ENCODE measurements around the gene GLB1L2. TPM values are rescaled to one million over a fixed set of nuclear protein-coding genes. Genes with fewer than 3 reads are reported as not detected.

The GLB1L2 gene
- total and polyA plus RNA-seq, 7 donors = 4.2 to 108 (median 30.8) TPM

DNA sequence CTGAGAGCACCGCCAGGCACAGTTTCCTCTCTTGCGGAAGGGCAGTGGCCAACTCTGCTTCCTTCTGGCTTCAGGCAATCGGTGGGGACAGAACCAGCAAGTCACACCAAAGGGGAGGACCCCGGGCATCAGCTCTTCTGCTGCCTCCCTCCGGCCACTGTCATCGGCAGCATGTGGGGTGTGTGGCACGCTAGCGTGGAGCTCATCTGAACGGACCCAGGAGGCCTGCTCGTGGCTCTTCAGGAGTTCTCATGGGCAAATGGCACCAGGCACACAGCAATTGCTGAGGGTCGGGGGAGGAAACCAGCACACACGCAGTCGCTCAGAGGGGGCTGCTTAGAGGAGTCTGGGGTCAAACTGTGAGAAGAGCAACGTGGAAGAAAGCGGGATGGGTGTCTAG lies 53.4 kb downstream of the GLB1L2 start:
- H3K4me3 ChIP-seq = no peak overlapping the region
- H3K9me3 ChIP-seq = no peaks in the 10 kb centered on the region
- H3K27ac ChIP-seq = no peak overlapping the region
- H3K4me1 ChIP-seq = no peaks in the 10 kb centered on the region
- no peak for DNase-seq
- 90 to 91% methylated on average over 15 of the region's 15 CpGs for WGBS, 2 donors
- intact Hi-C loops (cut with DNase I) = no loop called here
- peaks cover 0 to 43% (median 0%) of the 10 kb centered on the region in 3 donors for H3K27me3 ChIP-seq
- TF ChIP-seq POLR2A (IDR thresholded peaks at IDR 0.05) (no peak), EP300 (IDR thresholded peaks at IDR 0.05) (no peak), POLR2AphosphoS5 (IDR thresholded peaks at IDR 0.05) (no peak)
- TF ChIP-seq, protein P1, sequence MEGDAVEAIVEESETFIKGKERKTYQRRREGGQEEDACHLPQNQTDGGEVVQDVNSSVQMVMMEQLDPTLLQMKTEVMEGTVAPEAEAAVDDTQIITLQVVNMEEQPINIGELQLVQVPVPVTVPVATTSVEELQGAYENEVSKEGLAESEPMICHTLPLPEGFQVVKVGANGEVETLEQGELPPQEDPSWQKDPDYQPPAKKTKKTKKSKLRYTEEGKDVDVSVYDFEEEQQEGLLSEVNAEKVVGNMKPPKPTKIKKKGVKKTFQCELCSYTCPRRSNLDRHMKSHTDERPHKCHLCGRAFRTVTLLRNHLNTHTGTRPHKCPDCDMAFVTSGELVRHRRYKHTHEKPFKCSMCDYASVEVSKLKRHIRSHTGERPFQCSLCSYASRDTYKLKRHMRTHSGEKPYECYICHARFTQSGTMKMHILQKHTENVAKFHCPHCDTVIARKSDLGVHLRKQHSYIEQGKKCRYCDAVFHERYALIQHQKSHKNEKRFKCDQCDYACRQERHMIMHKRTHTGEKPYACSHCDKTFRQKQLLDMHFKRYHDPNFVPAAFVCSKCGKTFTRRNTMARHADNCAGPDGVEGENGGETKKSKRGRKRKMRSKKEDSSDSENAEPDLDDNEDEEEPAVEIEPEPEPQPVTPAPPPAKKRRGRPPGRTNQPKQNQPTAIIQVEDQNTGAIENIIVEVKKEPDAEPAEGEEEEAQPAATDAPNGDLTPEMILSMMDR (IDR thresholded peaks at IDR 0.05) = no peak
- H3K36me3 ChIP-seq = no peaks in the 10 kb centered on the region

DNA sequence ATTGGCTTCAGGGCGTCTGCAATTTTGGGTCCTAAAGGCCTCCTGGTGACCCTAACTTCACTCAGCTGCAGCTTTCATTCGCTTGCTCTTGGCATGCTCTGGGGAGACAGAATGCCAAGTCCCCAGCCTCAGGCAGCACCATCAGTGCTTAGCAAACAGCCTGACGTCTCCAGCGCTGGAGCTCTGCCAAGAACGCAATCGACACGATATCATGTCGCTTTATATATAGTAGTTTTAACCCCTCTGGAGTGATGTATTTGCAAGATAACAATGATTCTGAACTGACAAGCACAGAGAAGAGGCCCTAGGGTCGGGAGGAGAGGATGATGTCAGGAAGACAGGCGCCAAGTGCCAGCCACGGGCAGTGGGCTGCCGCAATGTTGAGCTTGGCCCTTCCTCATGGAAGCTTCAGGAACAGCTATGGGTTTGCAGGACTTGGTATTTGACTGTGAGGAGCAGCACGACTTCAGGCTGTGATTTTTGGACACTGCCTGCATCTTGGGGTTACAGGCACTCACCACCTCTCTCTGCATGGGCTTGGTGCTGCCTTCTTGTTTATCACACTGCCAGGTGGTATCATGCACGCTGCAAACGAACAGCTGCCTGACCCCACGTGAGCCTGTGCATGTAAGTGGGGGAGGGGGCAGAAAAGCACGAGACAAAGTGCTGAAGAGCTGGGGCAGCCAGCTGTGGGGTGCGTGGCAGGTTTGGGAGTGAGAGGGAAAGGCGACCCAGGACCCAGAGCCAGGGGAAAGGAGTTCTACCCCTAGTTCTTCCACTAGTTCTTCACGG lies 54.2 kb downstream of the GLB1L2 start:
- Histone ChIP-seq H3K36me3 (no peaks in the 10 kb centered on the region), H3K9me3 (no peaks in the 10 kb centered on the region), H3K4me1 (no peaks in the 10 kb centered on the region), H3K27me3 (peaks cover 0 to 51% (median 0%) of the 10 kb centered on the region in 3 donors), H3K27ac (no peak overlapping the region), H3K4me3 (no peak overlapping the region)
- 53 to 59% methylated on average over 20 of the region's 20 CpGs for WGBS, 2 donors
- intact Hi-C loops (cut with DNase I) = no loop called here
- TF ChIP-seq, protein P1 (IDR thresholded peaks at IDR 0.05) = no peak
- TF ChIP-seq POLR2A (IDR thresholded peaks at IDR 0.05) = no peak
- no peak for TF ChIP-seq EP300 (IDR thresholded peaks at IDR 0.05)
- no peak for TF ChIP-seq POLR2AphosphoS5 (IDR thresholded peaks at IDR 0.05)
- DNase-seq = no peak

DNA sequence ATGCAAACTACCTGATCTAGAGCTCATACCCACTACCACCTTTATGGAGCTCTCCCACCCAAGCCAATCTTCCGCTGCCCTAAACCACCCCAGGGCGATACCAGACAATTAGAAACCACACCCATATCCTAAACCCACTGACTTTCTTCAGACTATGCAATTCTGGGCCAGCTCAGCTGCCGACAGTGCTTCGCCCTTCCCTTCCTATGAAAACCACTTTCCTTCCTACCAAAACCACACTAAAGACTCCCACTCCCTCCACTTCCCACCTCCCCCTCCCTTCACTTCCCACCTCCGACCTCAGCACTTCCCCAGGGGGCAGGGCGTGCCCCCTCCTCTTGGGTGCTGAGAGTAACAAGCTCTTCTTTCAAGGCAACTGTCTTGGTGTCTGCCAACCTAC lies 55.2 kb downstream of the GLB1L2 start:
- Histone ChIP-seq H3K36me3 (no peaks in the 10 kb centered on the region), H3K27ac (no peak overlapping the region), H3K27me3 (peaks cover 0 to 61% (median 0%) of the 10 kb centered on the region in 3 donors), H3K9me3 (no peaks in the 10 kb centered on the region), H3K4me1 (no peaks in the 10 kb centered on the region), H3K4me3 (no peak overlapping the region)
- WGBS, 2 donors = 35 to 60% methylated on average over 6 of the region's 6 CpGs
- intact Hi-C loops (cut with DNase I) = no loop called here
- TF ChIP-seq EP300 (IDR thresholded peaks at IDR 0.05) (no peak), POLR2AphosphoS5 (IDR thresholded peaks at IDR 0.05) (no peak), POLR2A (IDR thresholded peaks at IDR 0.05) (no peak)
- TF ChIP-seq, protein P1 (IDR thresholded peaks at IDR 0.05) = no peak
- DNase-seq = no peak

DNA sequence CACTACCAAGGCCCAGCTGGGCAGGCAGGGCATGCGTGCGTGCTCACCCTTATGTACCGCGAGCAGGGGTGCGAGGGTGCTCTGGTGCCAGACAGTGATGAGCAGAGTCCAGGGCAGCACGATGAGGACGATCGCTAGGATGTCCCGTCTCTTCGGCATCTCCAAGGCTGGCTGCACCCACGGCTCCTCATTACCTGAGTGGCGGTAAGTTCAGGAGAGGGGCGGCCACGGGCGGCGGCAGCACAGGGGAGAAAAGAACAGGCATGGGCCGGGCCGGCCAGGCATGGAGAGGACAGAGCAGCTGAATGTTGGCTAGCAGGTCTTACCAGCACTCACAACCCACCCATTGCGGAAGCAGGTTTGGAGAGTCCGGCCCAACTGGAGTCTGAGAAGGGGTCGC lies 55.7 kb downstream of the GLB1L2 start:
- intact Hi-C loops (cut with DNase I) = no loop called here
- 91 to 93% methylated on average over 21 of the region's 21 CpGs for WGBS, 2 donors

More for the DNA sequence above, 55.7 kb downstream of the GLB1L2 start:
- no peaks in the 10 kb centered on the region for H3K4me1 ChIP-seq
- no peak overlapping the region for H3K4me3 ChIP-seq
- peaks cover 0 to 66% (median 0%) of the 10 kb centered on the region in 3 donors for H3K27me3 ChIP-seq
- DNase-seq = no peak
- no peak overlapping the region for H3K27ac ChIP-seq
- no peaks in the 10 kb centered on the region for H3K36me3 ChIP-seq
- no peaks in the 10 kb centered on the region for H3K9me3 ChIP-seq
- no peak for TF ChIP-seq POLR2A (IDR thresholded peaks at IDR 0.05)
- TF ChIP-seq EP300 (IDR thresholded peaks at IDR 0.05) = no peak
- no peak for TF ChIP-seq POLR2AphosphoS5 (IDR thresholded peaks at IDR 0.05)
- TF ChIP-seq, protein P1 (IDR thresholded peaks at IDR 0.05) = no peak

Measured in sigmoid colon (tissue), 7 donors.